ENCODE data around the gene PIK3AP1. TPM values are rescaled to one million over a fixed set of nuclear protein-coding genes. Genes with fewer than 3 reads are reported as not detected.
A peak's percentile ranks its signal among the peaks of the same experiment; 100 is the strongest.

Gene PIK3AP1
- total and polyA plus RNA-seq, 10 of the 15 experiments (the other 5 are each of a cell fraction or from before 2014, with no cell fraction given), result 26.2 to 306 (median 119) TPM

DNA sequence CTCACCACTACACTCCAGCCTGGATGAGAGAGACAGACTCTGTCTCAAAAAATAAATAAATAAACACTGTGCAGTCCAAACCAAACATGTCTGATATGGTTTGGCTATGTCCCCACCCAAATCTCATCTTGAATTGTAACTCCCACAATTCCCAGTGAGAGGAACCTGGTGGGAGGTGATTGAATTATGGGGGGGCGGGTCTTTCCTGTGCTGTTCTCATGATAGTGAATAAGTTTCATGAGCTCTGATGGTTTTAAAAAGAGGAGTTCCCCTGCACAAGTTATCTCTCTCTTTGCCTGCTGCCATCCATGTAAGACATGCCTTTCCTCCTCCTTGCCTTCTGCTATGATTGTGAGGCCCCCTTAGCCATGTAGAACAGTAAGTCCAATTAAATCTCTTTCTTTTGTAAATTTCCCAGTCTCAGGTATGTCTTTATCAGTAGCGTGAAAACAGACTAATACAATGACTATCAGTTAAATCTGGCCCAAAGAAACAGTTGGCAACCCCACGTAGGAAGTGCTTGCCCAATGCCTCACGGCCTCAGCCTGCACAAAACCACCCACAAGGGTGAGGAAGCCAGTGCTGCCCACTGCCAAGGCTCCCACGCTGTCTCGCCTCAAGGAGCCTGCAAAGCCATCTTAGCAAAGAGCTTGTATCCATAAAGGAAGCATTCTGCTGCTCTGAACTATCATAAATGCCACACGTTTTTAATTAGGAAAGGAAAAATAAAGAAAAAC lies 64.7 kb downstream of the PIK3AP1 start:
- Histone ChIP-seq H3K9me3 (replicated peaks; ENCODE audit: control insufficient read depth, insufficient read depth, low read length) (peaks cover 10% of the 10 kb centered on the region; the same call in 2 of the 3 replicates), H4K20me1 (ENCODE audit: control insufficient read depth, insufficient read depth) (peaks cover 11% of the 10 kb centered on the region; the same call in 1 of the 2 replicates), H3K4me1 (ENCODE audit: control insufficient read depth, insufficient read depth, low read length) (peaks cover 51% of the 10 kb centered on the region), H2AFZ (ENCODE audit: control insufficient read depth, low read depth, low read length) (no peak overlapping the region), H3K27me3 (replicated peaks in 1 of 2; ENCODE audit: control insufficient read depth in 2 of 2, insufficient read depth in 2 of 2, low read length in 1 of 2) (no peaks in the 10 kb centered on the region), H3K79me2 (ENCODE audit: control insufficient read depth, insufficient read depth, low read length) (peaks cover 44% of the 10 kb centered on the region), H3K4me3 (no peak overlapping the region), H3K4me2 (ENCODE audit: control insufficient read depth, insufficient read depth) (no peak overlapping the region), H3K36me3 (ENCODE audit: control insufficient read depth in 2 of 2, insufficient read depth in 2 of 2, low read length in 1 of 2) (peaks cover 22 to 39% of the 10 kb centered on the region in 2 experiments), H3K27ac (ENCODE audit: control insufficient read depth, insufficient read depth) (no peak overlapping the region), H3K9ac (ENCODE audit: control insufficient read depth, insufficient read depth, low read length) (no peak overlapping the region)
- TSS peak; percentile 41 for BruUV-seq (replicated peaks)
- TF ChIP-seq ZBTB11 (CRISPR knock-in tag; IDR thresholded peaks at IDR 0.05) (no peak), ELK1 (IDR thresholded peaks at IDR 0.05; ENCODE audit: low read depth, low read length) (no peak), YBX1 (IDR thresholded peaks at IDR 0.05) (no peak), IKZF1 (conservative IDR thresholded peaks at IDR 0.05) (no peak), SPI1 (IDR thresholded peaks at IDR 0.05; ENCODE audit: borderline replicate concordance, insufficient read depth, low read depth, low read length) (no peak), WRNIP1 (IDR thresholded peaks at IDR 0.05; ENCODE audit: borderline replicate concordance, low read depth, low read length) (no peak), USF2 (IDR thresholded peaks at IDR 0.05; ENCODE audit: borderline replicate concordance, low read depth, low read length) (no peak), RFX5 (IDR thresholded peaks at IDR 0.05; ENCODE audit: low read depth, low read length) (no peak), POLR2AphosphoS2 (IDR thresholded peaks at IDR 0.05; ENCODE audit: low read depth, low read length) (no peak), NRF1 (conservative IDR thresholded peaks at IDR 0.05; ENCODE audit: low read depth, low read length) (no peak)
- no peak for ATAC-seq
- no peak for DNase-seq (ENCODE audit: low read depth, low spot score)
- intact Hi-C loops (cut with micrococcal nuclease; ENCODE audit: unreplicated experiment) (no loop called here), in situ Hi-C loops (cut with MboI) (no loop called here)
- SMC1A ChIA-PET (ENCODE audit: uncharacterized antibody, unreplicated experiment), result interaction anchor here (1.4 to 6.0 kb wide), 3 partner anchors 19 to 108 kb away, joined by 3 to 45 read pairs (median 3); no protein-coding TSS in a partner anchor
- RAD21 ChIA-PET (ENCODE audit: unreplicated experiment), result no interaction called here
- no peak for FAIRE-seq
- WGBS (ENCODE audit: insufficient coverage, insufficient replicate concordance, low lambda C conversion rate, missing lambda C conversion rate), result 76% methylated on average over 7 of the region's 7 CpGs
- POLR2A ChIA-PET, result interaction anchor here (0.5 kb wide), 1 partner anchor 105 kb away, joined by 8 read pairs; no protein-coding TSS in a partner anchor
- CTCF ChIA-PET, result no interaction called here

Data from GM12878 (cell line).